OCI-LY1 (cell line): ENCODE data around the gene SDHA.

Experiments used
- CTCF ChIP-seq: fragments of 200-600 bp; sonication (generic), shearing (Covaris generic); IDR thresholded peaks from 2 replicates; pipeline ENCODE4 v1.5.1; 2017; ENCODE audit warnings: mild to moderate bottlenecking, antibody characterized with exemption, low read length, moderate library complexity, mixed read lengths
- EZH2 ChIP-seq: fragments of 200-600 bp; sonication (generic), shearing (Covaris generic); IDR thresholded peaks from 2 replicates; pipeline ENCODE4 v1.8.0; 2017; ENCODE audit warnings: borderline replicate concordance, mixed run types, mild to moderate bottlenecking, antibody characterized with exemption, low read length, moderate library complexity, mixed read lengths

GRCh38 chr5:188488-189481 is 29.3 kb upstream of the SDHA start:
- peak; percentile 85 for TF ChIP-seq CTCF
- TF ChIP-seq EZH2: no peak
